ENCODE measurements around the gene ZC3H4.

ZC3H4 gene

DNA sequence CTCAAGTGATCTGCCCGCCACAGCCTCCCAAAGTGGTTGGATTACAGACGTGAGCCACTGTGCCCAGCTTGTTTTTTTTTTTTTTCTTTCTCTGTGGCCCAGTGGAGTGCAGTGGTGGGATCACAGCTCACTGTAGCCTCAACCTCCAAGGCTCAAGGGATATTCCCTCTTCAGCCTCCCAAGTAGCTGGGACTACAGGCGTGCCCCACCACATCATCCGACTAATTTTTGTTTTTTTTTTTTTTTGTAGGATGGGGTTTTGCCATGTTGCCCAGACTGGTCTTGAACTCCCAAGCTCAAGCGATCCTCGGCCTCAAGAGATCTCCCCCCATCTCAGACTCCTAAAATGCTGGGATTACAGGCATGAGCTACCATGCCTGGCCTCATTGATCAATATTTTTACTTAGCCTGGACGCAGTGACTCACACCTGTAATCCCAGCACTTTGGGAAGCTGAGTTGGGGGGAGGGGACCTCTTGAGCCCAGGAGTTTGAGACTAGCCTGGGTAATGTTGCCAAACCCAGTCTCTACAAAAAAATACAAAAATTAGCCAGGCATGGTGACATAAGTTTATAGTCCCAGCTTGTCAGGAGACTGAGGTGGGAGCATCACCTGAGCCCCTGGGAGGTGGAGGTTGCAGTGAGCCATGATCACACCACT lies 18.7 kb upstream of the ZC3H4 start:
- DNase-seq: no peak

- peak; percentile 95 for DNase-seq
These were observed 17.1 kb upstream of the ZC3H4 start, which contains the start of gene SAE1 for GRCh38 chr19:47130589-47131227. Gene SAE1 (plus strand): TSS chr19:47130835. CDS start chr19:47130931, 96 bp downstream.

- no peak for DNase-seq
These were observed 16.6 kb upstream of the ZC3H4 start for GRCh38 chr19:47130120-47130588.

- DNase-seq: no peak
These were observed 16.0 kb upstream of the ZC3H4 start for GRCh38 chr19:47129579-47129978.

DNA sequence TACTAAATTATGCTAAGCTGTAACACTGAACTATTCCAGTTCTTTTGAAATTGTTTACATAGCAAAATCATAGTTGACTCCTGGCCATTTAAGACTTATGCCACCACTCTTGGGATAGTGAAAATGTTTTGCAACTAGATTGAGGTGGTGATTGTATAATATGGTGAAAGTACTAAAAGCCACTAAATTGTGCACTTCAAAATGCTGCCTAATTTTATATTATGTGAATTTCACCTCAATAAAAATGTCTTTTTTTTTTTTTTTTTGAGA lies 12.0 kb upstream of the ZC3H4 start:
- no peak for DNase-seq

DNA sequence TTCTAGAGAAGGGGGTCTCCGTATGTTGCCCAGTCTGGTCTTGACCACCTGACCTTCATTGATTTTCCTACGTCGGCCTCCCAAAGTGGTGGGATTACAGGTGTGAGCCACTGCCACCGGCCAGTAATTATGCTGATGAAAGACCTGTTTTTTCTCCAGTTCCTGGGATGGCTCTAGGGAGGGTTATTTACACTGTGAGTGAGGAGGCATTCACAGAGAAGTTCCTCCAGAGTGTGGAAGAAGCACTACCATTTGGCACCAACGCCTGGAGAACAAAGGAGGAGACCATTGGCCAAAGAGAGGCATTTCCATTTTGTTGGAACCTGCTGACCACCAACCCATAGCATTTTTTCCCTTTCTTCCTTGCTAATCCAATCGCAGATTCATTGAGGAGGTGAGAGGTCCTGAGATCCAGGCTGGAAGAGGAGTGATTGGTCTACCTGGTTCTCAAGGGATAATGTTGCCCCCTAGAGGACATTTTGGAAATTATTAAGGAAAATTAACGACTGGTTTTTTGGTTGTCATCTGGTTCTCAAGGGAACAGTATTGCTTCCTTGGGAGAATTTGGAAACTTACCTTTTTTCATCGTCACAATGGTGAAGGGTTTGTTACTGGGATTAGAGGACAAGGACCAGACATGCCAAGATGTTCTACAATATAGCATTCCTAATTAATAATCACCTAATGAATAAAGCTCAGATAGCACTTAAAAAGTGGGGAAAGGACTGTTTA lies 11.5 kb upstream of the ZC3H4 start:
- DNase-seq: no peak

- DNase-seq: no peak
These were observed 9.8 kb upstream of the ZC3H4 start for GRCh38 chr19:47123406-47123805.

DNA sequence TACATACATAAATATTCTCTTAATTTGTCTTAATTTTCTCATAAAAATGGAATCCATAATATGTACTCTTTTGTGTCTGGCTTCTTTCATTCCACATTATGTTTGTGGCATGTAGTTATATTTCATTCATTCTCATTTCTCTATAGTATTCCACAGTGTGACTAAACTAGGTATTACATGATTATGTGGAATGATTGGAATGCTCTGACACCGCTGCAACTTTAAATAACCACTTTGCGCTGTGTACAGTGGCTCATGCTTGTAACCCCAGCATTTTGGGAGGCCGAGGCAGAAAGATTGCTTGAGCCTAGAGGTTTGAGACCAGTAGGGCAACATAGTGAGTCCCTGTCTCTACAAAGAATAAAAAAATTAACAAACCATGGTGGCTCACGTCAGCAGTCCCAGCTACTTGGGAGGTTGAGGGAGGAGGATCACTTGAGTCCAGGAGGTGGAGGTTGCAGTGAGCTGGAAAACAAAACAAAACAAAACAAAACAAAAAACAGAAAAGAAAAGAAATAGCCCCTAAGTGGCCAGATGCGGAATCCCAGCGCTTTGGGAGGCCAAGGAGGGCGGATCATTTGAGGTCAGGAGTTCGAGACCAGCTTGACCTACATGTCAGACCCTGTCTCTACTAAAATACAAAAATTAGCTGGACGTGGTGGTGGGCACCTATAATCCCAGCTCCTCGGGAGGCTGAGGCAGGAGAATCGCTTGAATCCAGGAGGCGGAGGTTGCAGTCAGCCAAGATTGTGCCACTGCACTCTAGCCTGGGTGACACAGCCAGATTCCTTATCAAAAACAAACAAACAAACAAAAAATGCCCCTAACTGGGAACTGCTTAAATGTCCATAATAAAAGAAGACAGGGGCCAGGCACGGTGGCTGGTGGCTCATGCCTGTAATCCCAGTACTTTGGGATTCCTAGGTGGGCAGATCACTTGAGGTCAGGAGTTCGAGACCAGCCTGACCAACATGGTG lies 9.1 kb upstream of the ZC3H4 start:
- DNase-seq: no peak

DNA sequence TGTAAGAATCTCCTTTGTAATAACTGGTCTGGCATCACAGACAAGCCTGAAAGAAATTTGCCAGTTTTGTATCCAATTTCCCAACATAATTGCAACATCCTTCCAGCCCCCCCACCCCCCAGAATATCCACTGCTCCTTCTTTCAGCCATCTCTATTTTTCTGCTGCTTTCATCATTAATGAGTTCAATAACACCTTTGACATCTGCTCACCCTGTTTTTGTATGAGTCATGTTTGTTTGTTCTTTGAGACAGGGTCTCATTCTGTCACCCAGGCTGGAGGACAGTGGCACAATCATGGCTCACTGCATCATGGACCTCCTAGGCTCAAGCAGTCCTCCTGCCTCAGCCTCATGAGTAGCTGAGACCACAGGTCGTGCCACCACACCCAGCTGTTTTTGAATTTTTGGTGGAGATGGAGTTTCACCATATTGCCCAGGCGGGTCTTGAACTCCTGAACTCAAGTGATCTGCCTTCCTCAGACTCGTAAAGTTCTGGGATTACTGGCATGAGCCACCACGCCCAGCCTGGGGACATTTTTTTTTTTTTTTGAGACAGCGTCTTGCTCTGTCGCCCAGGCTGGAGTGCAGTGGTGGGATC lies 7.0 kb upstream of the ZC3H4 start:
- DNase-seq: no peak

DNA sequence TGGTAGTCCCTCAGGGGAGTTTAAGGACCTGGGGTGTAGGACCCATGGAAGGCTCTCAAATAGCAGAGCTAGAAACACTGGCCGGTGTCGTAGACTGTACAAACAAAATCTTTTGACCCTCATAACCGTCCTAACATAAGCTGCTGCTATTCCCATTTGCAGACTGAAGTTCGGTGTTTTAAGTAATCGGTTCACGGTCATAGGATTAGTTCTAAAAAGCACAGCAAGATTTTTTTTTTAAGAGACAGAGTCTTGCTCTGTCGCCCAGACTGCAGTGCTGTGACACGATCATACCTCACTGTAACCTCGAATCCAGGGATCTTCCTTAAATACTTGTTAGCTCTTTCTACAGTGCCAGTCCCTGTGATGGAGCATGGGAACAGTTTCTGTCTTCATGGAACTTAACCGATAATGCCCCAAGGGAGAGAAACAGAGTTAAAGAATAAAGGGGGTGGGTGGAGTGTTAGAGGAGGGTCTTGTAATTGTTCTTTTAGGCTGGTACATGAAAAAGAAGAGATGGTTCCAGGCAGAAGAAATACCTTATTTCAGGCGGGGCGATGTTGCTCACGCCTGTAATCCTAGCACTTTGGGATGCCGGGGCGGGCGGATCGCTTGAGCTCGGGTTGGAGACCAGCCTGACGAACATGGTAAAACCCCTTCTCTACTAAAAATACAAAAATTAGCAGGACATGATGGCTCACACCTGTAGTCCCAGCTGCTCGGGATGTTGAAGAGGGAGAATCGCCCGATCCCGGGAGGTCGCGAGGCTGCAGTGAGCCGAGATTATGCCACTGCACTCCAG lies 475 bp upstream of the ZC3H4 start:
- no peak for DNase-seq

GRCh38 chr19:47112166-47112996 lies 1.2 kb downstream of the ZC3H4 start:
- peak; percentile 89 for DNase-seq

- DNase-seq: no peak
These were observed 1.9 kb downstream of the ZC3H4 start for GRCh38 chr19:47111682-47112165.

GRCh38 chr19:47111006-47111621 lies 2.5 kb downstream of the ZC3H4 start:
- peak; percentile 50 for DNase-seq

GRCh38 chr19:47110521-47111005 lies 3.0 kb downstream of the ZC3H4 start:
- DNase-seq: peak; percentile 67

DNA sequence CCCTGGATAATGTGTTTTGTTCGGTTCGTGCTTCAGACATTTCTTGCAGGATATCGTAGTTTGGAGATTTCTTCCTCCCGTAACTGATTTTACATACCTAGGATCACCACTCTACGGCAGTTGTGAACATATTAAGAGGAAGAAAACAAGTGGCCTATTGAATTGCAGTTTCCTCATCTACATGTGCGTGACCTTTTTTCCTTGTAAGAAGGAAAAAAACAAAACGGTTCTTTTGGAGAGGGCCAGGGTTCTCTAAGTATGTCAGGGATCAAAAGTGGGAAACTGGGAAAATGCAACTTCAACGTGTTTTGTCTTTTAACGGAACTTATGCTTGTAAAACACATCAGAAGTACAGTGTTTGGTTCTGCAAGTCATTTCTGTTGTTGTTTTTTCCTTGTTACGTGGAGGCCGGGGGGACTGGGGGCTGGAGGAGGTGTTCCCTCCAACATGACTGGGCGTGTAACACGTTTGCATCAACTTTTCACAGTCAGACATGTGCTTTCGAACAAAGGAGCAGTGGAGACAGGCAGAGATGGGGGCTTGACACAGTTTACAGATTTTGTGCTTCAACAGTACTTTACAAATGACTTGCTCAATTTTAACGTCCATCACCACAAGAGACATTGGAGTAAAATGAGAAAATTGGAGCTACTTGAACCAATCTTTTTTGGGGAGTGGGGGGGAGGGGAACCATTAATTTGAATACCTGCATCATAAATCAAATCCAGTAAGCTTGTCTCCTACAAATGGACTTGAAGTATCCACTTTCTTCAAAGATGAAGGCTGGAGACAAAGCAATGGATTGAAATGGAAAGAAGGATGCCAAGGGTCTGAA lies 3.8 kb downstream of the ZC3H4 start:
- peak; percentile 73 for DNase-seq

- DNase-seq: no peak
These were observed 4.4 kb downstream of the ZC3H4 start for GRCh38 chr19:47109177-47109540.

DNA sequence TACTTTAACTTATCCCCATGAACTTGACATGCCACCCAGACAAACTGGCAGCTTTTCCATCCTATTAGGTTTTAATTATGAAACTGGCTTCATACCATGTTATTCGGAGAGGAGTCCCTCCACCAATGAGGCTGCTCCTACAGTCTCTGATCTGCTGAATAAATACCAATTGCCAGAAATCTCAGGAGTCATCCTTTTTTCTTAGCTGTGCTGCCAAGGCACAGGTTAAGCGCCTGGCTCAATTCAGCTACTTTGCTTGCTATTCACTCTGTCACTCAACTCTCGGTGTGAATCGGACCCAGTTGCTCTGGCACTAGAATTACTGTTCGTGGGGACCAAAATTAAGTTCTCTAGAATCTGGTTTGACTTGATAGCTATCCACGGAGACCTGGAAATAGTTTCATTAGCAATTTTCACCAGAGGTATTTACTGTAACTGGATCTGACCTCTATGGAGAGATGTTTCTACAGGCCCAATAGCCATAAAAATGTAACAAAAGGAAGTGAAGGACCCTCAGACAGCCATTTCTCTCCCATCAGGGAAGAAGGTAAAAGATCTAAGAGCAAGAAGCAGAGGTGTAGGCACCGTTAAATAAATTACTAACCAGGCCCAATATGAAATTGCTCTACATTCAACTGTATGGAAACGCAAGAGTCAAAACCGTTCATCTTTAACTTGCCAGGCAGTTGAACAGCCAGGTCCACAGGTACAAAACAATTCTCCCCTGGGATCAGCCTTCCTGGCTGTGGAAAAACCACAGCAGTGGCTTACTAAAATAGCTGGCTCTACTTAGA lies 5.4 kb downstream of the ZC3H4 start:
- DNase-seq: no peak

Measured in activated naive CD4-positive, alpha-beta T cell treated with anti-CD3 and anti-CD28 coated beads, Interleukin-2, amount 50 U/mL, for 16 hours (primary cell).